Body of pancreas (tissue), 4 donors: ENCODE data around the gene CNTLN. TPM values are rescaled to one million over a fixed set of nuclear protein-coding genes. Genes with fewer than 3 reads are reported as not detected.

ENCODE experiments used
- ATAC-seq: fragments of 150-250 bp; one replicate; pipeline ENCODE4 v1.9.1; 2016
- DNase-seq, 4 donors: peaks; one replicate each; pipeline ENCODE4 v3.0.0-alpha.2; 2019
- H3K27ac ChIP-seq, 4 donors: fragments of 200-600 bp; sonication (generic); 1 replicate in 3 of 4; 2 replicates in 1 of 4; pipeline versions ENCODE4 v1.5.1 to v1.6.1; 2016 to 2019; ENCODE audit warnings: mild to moderate bottlenecking in 1 of 4, mixed read lengths in 1 of 4, moderate library complexity in 1 of 4
- H3K27me3 ChIP-seq, 2 donors: fragments of 200-600 bp; sonication (generic); one replicate each; pipeline ENCODE4 v1.6.0; 2016; ENCODE audit warnings: mild to moderate bottlenecking in 1 of 2
- H3K36me3 ChIP-seq, 2 donors: fragments of 200-600 bp; sonication (generic); replicated peaks in 1 of 2; 2 replicates each; pipeline ENCODE4 v1.5.1; 2016; ENCODE audit warnings: low read depth in 2 of 2; ENCODE audit not compliant: insufficient read depth in 1 of 2
- H3K4me1 ChIP-seq: fragments of 200-600 bp; sonication (generic); one replicate; pipeline ENCODE4 v1.6.0; 2016
- H3K4me3 ChIP-seq, 2 donors: fragments of 200-600 bp; sonication (generic); 1 replicate in 1 of 2; 2 replicates in 1 of 2; pipeline ENCODE4 v1.5.1; 2016 to 2019
- H3K9me3 ChIP-seq, 3 donors: fragments of 200-600 bp; sonication (generic); 1 replicate in 2 of 3; 2 replicates in 1 of 3; pipeline ENCODE4 v1.5.1; 2016
- CTCF ChIP-seq, 7 experiments: fragments of 450-650 bp in 4 of 7; fragments of 200-600 bp in 3 of 7; sonication (generic) in 3 of 7; IDR thresholded peaks; one replicate each; pipeline ENCODE4 v1.5.1; 2016 to 2019; ENCODE audit warnings: antibody characterized with exemption in 7 of 7
- POLR2A ChIP-seq, 3 donors: fragments of 450-650 bp; IDR thresholded peaks; one replicate each; pipeline ENCODE4 v1.6.1; 2016; ENCODE audit warnings: antibody characterized with exemption in 3 of 3, mild to moderate bottlenecking in 2 of 3
- WGBS, 2 donors: methylation state at CpG; one replicate each; pipeline ENCODE4 v1.1.5; 2017; 5-methylcytosine and 5-hydroxymethylcytosine counted together
- intact Hi-C: fragments of 100-400 bp; cut with DNase I; formaldehyde crosslinking; loops from one replicate; pipeline ENCODE4 v1.15.1; 2023
- total RNA-seq, 2 donors: library from RNA; depleted of rRNA; stranded (reverse); fragments of >200 nt; gene quantifications; one replicate each; pipeline ENCODE4 v1.1.0, GENCODE V29; 2016

Gene CNTLN
- total RNA-seq, 2 donors from 2014 or later = 7.3 to 11.2 TPM

- Histone ChIP-seq H3K9me3 (no peaks in the 10 kb centered on the region), H3K4me1 (no peaks in the 10 kb centered on the region), H3K27ac (no peak overlapping the region), H3K36me3 (no peaks in the 10 kb centered on the region), H3K27me3 (no peaks in the 10 kb centered on the region), H3K4me3 (no peak overlapping the region)
- no peak for DNase-seq
- ATAC-seq = no peak
- intact Hi-C loops = loop anchor here (10.0 kb wide), 1 partner anchor 347 kb away; no protein-coding TSS in a partner anchor
- 54 to 60% methylated on average over 3 of the region's 3 CpGs for WGBS, 2 donors
- TF ChIP-seq CTCF (IDR thresholded peaks at IDR 0.05) (no peak), POLR2A (IDR thresholded peaks at IDR 0.05) (no peak)
Measured at GRCh38 chr9:17117372-17117771, 17.5 kb upstream of the CNTLN start.

GRCh38 chr9:17120203-17120602 lies 14.6 kb upstream of the CNTLN start:
- intact Hi-C loops = no loop called here
- Histone ChIP-seq H3K4me3 (no peak overlapping the region), H3K27ac (no peak overlapping the region), H3K9me3 (no peaks in the 10 kb centered on the region), H3K4me1 (no peaks in the 10 kb centered on the region), H3K36me3 (no peaks in the 10 kb centered on the region), H3K27me3 (no peaks in the 10 kb centered on the region)
- DNase-seq (no peak), ATAC-seq (no peak)
- WGBS, 2 donors = 52 to 67% methylated on average over 1 of the region's 1 CpG
- TF ChIP-seq CTCF (IDR thresholded peaks at IDR 0.05) (no peak), POLR2A (IDR thresholded peaks at IDR 0.05) (no peak)

GRCh38 chr9:17121264-17121663 lies 13.6 kb upstream of the CNTLN start:
- Histone ChIP-seq H3K36me3 (no peaks in the 10 kb centered on the region), H3K4me1 (no peaks in the 10 kb centered on the region), H3K27me3 (no peaks in the 10 kb centered on the region), H3K4me3 (no peak overlapping the region), H3K27ac (no peak overlapping the region), H3K9me3 (no peaks in the 10 kb centered on the region)
- ATAC-seq (no peak), DNase-seq (no peak)
- TF ChIP-seq CTCF (IDR thresholded peaks at IDR 0.05) = no peak
- TF ChIP-seq POLR2A (IDR thresholded peaks at IDR 0.05) = no peak
- 71 to 75% methylated on average over 2 of the region's 2 CpGs for WGBS, 2 donors
- intact Hi-C loops = no loop called here

GRCh38 chr9:17130291-17130690 lies 4.5 kb upstream of the CNTLN start:
- Histone ChIP-seq H3K4me1 (peaks cover 6% of the 10 kb centered on the region), H3K4me3 (no peak overlapping the region), H3K27me3 (no peaks in the 10 kb centered on the region), H3K36me3 (no peaks in the 10 kb centered on the region), H3K27ac (no peak overlapping the region), H3K9me3 (no peaks in the 10 kb centered on the region)
- ATAC-seq (no peak), DNase-seq (no peak)
- no peak for TF ChIP-seq POLR2A (IDR thresholded peaks at IDR 0.05)
- no peak for TF ChIP-seq CTCF (IDR thresholded peaks at IDR 0.05)
- intact Hi-C loops = no loop called here
- 47 to 67% methylated on average over 4 of the region's 4 CpGs for WGBS, 2 donors

GRCh38 chr9:17130725-17131124 lies 4.1 kb upstream of the CNTLN start:
- no peak for TF ChIP-seq POLR2A (IDR thresholded peaks at IDR 0.05)
- TF ChIP-seq CTCF (IDR thresholded peaks at IDR 0.05) = no peak
- no peaks in the 10 kb centered on the region for H3K27me3 ChIP-seq
- H3K4me3 ChIP-seq = no peak overlapping the region
- H3K9me3 ChIP-seq = no peaks in the 10 kb centered on the region
- no peaks in the 10 kb centered on the region for H3K36me3 ChIP-seq
- intact Hi-C loops = no loop called here
- H3K27ac ChIP-seq = no peak overlapping the region
- DNase-seq (no peak), ATAC-seq (no peak)
- H3K4me1 ChIP-seq = peaks cover 6% of the 10 kb centered on the region
- 71 to 73% methylated on average over 2 of the region's 2 CpGs for WGBS, 2 donors
